HUES48 (cell line): Measurements from ENCODE around the gene CCDC138.

Experiments used
- H3K27ac ChIP-seq: one replicate; pipeline ENCODE4 v1.7.0; 2013; ENCODE audit warnings: low read depth, low read length, inconsistent platforms
- H3K27me3 ChIP-seq: 2 replicates; pipeline ENCODE4 v1.6.1; 2013; ENCODE audit warnings: mild to moderate bottlenecking, low read length; ENCODE audit not compliant: control insufficient read depth, insufficient read depth
- H3K36me3 ChIP-seq: 2 replicates; pipeline ENCODE4 v1.6.1; 2013; ENCODE audit warnings: low read length; ENCODE audit not compliant: control insufficient read depth, insufficient read depth
- H3K4me1 ChIP-seq: 2 replicates; pipeline ENCODE4 v1.6.1; 2013; ENCODE audit warnings: mild to moderate bottlenecking, low read length; ENCODE audit not compliant: control insufficient read depth, insufficient read depth
- H3K4me3 ChIP-seq: 2 replicates; pipeline ENCODE4 v1.5.1; 2013; ENCODE audit warnings: mild to moderate bottlenecking, low read depth, low read length
- H3K9ac ChIP-seq: 2 replicates; pipeline ENCODE4 v1.6.1; 2013; ENCODE audit warnings: mild to moderate bottlenecking, low read depth, low read length, moderate library complexity
- H3K9me3 ChIP-seq: 2 replicates; pipeline ENCODE4 v1.6.1; 2013; ENCODE audit warnings: low read length; ENCODE audit not compliant: control insufficient read depth, insufficient read depth

The CCDC138 gene

DNA sequence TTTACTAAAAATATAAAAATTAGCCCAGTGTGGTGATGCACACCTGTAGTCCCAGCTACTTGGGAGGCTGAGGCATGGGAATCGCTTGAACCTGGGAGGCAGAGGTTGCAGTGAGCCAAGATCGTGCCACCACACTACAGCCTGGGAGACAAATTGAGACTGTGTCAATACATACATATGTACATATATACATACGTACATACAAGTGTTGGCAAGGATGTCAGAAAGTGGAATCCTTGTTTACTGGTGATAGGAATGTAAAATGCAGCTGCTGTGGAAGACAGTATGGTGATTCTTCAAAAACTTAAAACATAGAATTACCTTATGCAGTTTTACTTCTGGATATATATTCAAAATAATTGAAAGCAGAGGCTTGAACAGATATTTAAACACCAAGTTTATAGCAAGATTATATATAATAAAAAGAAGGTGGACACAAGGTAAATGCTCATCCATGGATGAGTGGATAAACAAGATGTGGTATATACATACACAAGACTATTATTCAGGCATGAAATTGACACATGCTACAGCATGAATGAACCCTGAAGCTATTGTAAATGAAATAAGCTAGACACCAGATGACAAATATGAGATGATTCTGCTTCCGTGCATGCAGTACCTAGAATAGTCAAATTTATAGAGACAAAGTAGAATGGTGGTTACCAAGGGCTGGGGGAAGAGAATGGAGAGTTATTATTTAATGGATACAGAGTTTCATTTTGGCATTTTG is 43.2 kb downstream of the CCDC138 start:
- no peaks in the 10 kb centered on the region for H3K27me3 ChIP-seq
- peaks cover 10% of the 10 kb centered on the region for H3K4me1 ChIP-seq
- no peaks in the 10 kb centered on the region for H3K9me3 ChIP-seq
- no peak overlapping the region for H3K27ac ChIP-seq
- H3K9ac ChIP-seq, result no peak overlapping the region
- H3K4me3 ChIP-seq, result no peak overlapping the region
- peaks cover 17% of the 10 kb centered on the region for H3K36me3 ChIP-seq

DNA sequence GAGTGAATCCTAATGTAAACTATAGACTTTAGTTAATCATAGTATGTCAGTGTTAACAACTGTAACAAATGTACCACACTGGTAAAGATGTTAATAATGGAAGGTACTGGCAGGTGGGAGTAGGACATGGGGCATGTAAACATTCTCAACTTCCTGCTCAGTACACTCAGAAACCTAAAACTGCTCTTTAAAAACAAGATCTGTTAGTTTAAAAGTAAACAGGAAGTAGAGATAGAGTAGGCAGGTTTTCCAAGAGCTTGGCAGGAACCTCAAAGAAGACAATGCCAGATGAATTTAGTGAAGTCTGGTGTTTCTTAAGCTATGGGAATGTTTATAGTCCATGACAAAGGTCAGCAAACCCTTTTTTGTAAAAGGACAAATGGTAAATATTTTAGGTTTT is 46.6 kb downstream of the CCDC138 start:
- Histone ChIP-seq H3K27me3 (no peaks in the 10 kb centered on the region), H3K9me3 (no peaks in the 10 kb centered on the region), H3K9ac (no peak overlapping the region), H3K27ac (peak overlapping the region; percentile 50), H3K36me3 (0 out of 2 replicates have a peak, but pooled peaks cover 4% of the 10 kb centered on the region), H3K4me3 (no peak overlapping the region), H3K4me1 (peaks cover 10% of the 10 kb centered on the region)

DNA sequence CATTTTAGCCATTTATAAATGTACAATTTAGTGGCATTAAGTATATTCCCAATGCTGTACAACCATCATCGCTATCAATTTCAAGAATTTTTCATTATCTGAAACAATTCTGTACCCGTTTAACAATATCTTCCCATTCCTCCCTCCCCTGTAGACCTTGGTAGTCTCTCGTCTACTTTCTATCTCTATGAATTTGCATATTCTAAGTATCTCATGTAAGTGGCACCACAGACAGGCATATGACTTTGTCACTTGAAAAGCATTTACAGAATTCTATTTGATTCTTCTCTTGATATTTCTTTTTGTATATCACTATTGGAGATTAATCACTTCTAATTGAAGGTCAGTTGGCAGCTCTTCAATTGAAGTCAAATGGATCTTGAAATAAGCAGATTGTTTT is 48.0 kb downstream of the CCDC138 start:
- Histone ChIP-seq H3K4me3 (no peak overlapping the region), H3K27ac (no peak overlapping the region)

GRCh38 chr2:108835040-108835439 is 48.5 kb downstream of the CCDC138 start:
- Histone ChIP-seq H3K9me3 (peaks cover 8% of the 10 kb centered on the region; the same call in 1 of the 2 replicates), H3K4me1 (peaks cover 10% of the 10 kb centered on the region), H3K9ac (no peak overlapping the region), H3K4me3 (no peak overlapping the region), H3K27me3 (no peaks in the 10 kb centered on the region), H3K27ac (no peak overlapping the region), H3K36me3 (peaks cover 13% of the 10 kb centered on the region; the same call in 1 of the 2 replicates)

More for the DNA sequence above, 48.0 kb downstream of the CCDC138 start:
- Histone ChIP-seq H3K9me3 (peaks cover 5% of the 10 kb centered on the region; the same call in 1 of the 2 replicates), H3K9ac (no peak overlapping the region), H3K27me3 (no peaks in the 10 kb centered on the region), H3K4me1 (peaks cover 10% of the 10 kb centered on the region), H3K36me3 (peaks cover 11% of the 10 kb centered on the region; the same call in 1 of the 2 replicates)

DNA sequence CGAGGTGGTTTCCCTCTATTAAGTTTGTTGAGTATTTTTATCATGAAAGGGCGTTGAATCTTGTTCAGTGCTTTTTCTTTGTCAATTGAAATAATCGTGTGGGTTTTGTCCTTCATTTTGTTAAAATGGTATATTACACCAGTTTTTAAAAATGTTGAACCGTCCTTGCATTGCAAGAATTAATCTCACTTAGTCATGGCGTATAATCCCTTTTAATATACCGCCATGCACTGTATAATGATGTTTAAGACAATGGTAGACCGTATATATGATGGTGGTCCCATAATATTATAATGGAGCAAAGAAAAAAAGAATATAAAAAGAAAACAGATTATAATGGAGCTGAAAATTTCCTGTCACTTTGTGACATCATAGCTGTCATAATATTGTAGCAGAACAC is 50.6 kb downstream of the CCDC138 start:
- no peaks in the 10 kb centered on the region for H3K27me3 ChIP-seq
- no peak overlapping the region for H3K27ac ChIP-seq
- no peak overlapping the region for H3K9ac ChIP-seq
- peaks cover 8% of the 10 kb centered on the region; the same call in 1 of the 2 replicates for H3K9me3 ChIP-seq
- H3K4me3 ChIP-seq, result no peak overlapping the region
- peaks cover 10% of the 10 kb centered on the region for H3K4me1 ChIP-seq
- H3K36me3 ChIP-seq, result peaks cover 27% of the 10 kb centered on the region

- Histone ChIP-seq H3K4me3 (no peak overlapping the region), H3K27ac (no peak overlapping the region), H3K36me3 (peaks cover 25% of the 10 kb centered on the region), H3K9ac (no peak overlapping the region), H3K27me3 (no peaks in the 10 kb centered on the region), H3K9me3 (peaks cover 8% of the 10 kb centered on the region; the same call in 1 of the 2 replicates), H3K4me1 (no peaks in the 10 kb centered on the region)
Observed at GRCh38 chr2:108841506-108841905, 54.9 kb downstream of the CCDC138 start.

GRCh38 chr2:108845923-108846322 is 59.4 kb downstream of the CCDC138 start:
- Histone ChIP-seq H3K27ac (no peak overlapping the region), H3K36me3 (peaks cover 52% of the 10 kb centered on the region), H3K4me1 (no peaks in the 10 kb centered on the region), H3K9me3 (no peaks in the 10 kb centered on the region), H3K9ac (no peak overlapping the region), H3K27me3 (no peaks in the 10 kb centered on the region), H3K4me3 (no peak overlapping the region)

- peaks cover 53% of the 10 kb centered on the region for H3K36me3 ChIP-seq
- H3K27me3 ChIP-seq, result no peaks in the 10 kb centered on the region
- no peak overlapping the region for H3K27ac ChIP-seq
- H3K9me3 ChIP-seq, result no peaks in the 10 kb centered on the region
- H3K4me1 ChIP-seq, result no peaks in the 10 kb centered on the region
- H3K9ac ChIP-seq, result no peak overlapping the region
- no peak overlapping the region for H3K4me3 ChIP-seq
Observed at GRCh38 chr2:108847000-108847399, 60.4 kb downstream of the CCDC138 start.

- Histone ChIP-seq H3K9me3 (no peaks in the 10 kb centered on the region), H3K36me3 (peaks cover 68% of the 10 kb centered on the region), H3K4me3 (no peak overlapping the region), H3K27me3 (no peaks in the 10 kb centered on the region), H3K27ac (no peak overlapping the region), H3K9ac (no peak overlapping the region), H3K4me1 (no peaks in the 10 kb centered on the region)
Observed at GRCh38 chr2:108852375-108852774, 65.8 kb downstream of the CCDC138 start.

DNA sequence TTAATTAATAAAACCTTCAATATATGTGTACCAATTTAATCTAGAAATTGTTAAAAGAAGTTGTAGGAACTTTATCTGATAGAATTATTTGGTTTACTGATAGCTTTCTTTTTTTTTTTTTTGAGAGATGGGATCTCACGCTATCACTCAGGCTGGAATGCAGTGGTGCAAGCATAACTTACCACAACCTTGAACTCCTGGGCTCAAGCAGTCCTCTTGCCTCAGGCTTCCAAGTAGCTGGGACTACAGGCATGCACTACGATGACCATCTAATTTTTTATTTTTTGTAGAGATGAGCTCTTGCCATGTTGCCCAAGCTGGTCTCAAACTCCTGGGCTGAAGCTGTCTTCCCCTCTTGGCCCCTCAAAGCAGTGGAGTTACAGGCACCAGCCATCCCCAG is 66.8 kb downstream of the CCDC138 start:
- Histone ChIP-seq H3K4me1 (no peaks in the 10 kb centered on the region), H3K9me3 (no peaks in the 10 kb centered on the region), H3K27me3 (no peaks in the 10 kb centered on the region), H3K27ac (no peak overlapping the region), H3K36me3 (peaks cover 60% of the 10 kb centered on the region), H3K9ac (no peak overlapping the region), H3K4me3 (no peak overlapping the region)

DNA sequence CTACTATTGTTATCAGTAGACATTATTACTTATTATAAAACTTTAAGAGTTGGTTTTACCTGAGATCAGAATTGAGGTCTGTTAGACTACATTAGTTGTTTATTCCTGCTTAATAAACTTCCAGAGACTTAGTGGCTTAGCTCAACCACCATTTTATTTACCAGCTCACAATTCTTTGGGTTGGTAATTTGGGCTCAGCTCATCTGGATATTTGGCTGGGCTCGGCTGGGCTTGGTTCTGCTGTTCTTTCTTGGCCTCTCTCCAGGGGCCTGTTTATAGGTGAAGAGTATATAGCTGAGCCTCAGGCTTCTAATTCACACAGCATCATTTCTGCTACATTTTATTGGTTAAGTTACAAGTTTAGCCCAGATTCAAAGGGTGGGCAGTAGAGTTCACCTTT is 67.9 kb downstream of the CCDC138 start:
- H3K9me3 ChIP-seq, result no peaks in the 10 kb centered on the region
- H3K27ac ChIP-seq, result no peak overlapping the region
- H3K4me3 ChIP-seq, result no peak overlapping the region
- H3K27me3 ChIP-seq, result no peaks in the 10 kb centered on the region
- no peak overlapping the region for H3K9ac ChIP-seq
- H3K36me3 ChIP-seq, result peaks cover 51% of the 10 kb centered on the region
- H3K4me1 ChIP-seq, result no peaks in the 10 kb centered on the region
